ENCODE measurements around the gene IL3. TPM values are rescaled to one million over a fixed set of nuclear protein-coding genes. Genes with fewer than 3 reads are reported as not detected.
"Not testable (repeated sequence)": the region's sequence is repeated elsewhere in the genome, so short reads cannot be mapped to it uniquely, and the experiment has no call there.

Gene IL3
- total RNA-seq, 1 donor from 2014 or later: not detected

DNA sequence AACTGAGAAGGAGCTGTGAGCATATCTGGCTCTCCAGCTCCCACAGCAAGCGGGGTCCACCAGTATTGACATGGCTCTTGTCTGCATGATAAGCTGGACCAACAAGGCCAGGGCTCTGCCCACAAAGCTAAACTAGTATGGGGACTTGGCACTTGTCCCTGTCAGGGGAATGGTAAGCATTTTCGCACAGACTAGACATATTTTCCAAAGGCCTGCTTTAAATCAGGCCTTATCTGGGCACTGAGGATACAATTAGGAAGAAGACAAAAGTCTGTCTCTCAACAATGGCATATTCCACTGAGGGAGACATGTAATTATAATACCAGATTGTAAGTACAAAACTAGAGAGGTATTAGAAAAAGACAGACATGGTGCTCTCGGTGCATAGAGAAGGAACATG lies 45.2 kb downstream of the IL3 start:
- Mint-ChIP-seq H3K36me3 (no peaks in the 10 kb centered on the region), H3K9me3 (peaks cover 2% of the 10 kb centered on the region), H3K27me3 (ENCODE audit: insufficient read depth, low read depth) (peaks cover 2% of the 10 kb centered on the region), H3K4me3 (no peak overlapping the region), H3K4me1 (no peaks in the 10 kb centered on the region), H3K27ac (no peak overlapping the region)
- H3K27ac ChIP-seq: no peak overlapping the region
- H3K36me3 ChIP-seq: no peaks in the 10 kb centered on the region
- no peak overlapping the region for H3K4me2 ChIP-seq
- H4K20me1 ChIP-seq (ENCODE audit: low read depth): no peaks in the 10 kb centered on the region
- H3K4me1 ChIP-seq: no peaks in the 10 kb centered on the region
- DNase-seq (ENCODE audit: low spot score): no peak
- no peaks in the 10 kb centered on the region for H3K27me3 ChIP-seq
- no peaks in the 10 kb centered on the region for H3K9me3 ChIP-seq (ENCODE audit: low read depth)
- H3K9ac ChIP-seq: no peak overlapping the region
- no peaks in the 10 kb centered on the region for H3K79me2 ChIP-seq (ENCODE audit: low read depth)
- no peaks in the 10 kb centered on the region for H3F3A ChIP-seq (ENCODE audit: low read depth)
- no peak overlapping the region for H3K4me3 ChIP-seq
- H2AFZ ChIP-seq (replicated peaks): no peak overlapping the region
- TF ChIP-seq EZH2phosphoT487 (IDR thresholded peaks at IDR 0.05): no peak
- TF ChIP-seq EZH2 (IDR thresholded peaks at IDR 0.05): no peak
- TF ChIP-seq, protein P1, sequence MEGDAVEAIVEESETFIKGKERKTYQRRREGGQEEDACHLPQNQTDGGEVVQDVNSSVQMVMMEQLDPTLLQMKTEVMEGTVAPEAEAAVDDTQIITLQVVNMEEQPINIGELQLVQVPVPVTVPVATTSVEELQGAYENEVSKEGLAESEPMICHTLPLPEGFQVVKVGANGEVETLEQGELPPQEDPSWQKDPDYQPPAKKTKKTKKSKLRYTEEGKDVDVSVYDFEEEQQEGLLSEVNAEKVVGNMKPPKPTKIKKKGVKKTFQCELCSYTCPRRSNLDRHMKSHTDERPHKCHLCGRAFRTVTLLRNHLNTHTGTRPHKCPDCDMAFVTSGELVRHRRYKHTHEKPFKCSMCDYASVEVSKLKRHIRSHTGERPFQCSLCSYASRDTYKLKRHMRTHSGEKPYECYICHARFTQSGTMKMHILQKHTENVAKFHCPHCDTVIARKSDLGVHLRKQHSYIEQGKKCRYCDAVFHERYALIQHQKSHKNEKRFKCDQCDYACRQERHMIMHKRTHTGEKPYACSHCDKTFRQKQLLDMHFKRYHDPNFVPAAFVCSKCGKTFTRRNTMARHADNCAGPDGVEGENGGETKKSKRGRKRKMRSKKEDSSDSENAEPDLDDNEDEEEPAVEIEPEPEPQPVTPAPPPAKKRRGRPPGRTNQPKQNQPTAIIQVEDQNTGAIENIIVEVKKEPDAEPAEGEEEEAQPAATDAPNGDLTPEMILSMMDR (IDR thresholded peaks at IDR 0.05): no peak

DNA sequence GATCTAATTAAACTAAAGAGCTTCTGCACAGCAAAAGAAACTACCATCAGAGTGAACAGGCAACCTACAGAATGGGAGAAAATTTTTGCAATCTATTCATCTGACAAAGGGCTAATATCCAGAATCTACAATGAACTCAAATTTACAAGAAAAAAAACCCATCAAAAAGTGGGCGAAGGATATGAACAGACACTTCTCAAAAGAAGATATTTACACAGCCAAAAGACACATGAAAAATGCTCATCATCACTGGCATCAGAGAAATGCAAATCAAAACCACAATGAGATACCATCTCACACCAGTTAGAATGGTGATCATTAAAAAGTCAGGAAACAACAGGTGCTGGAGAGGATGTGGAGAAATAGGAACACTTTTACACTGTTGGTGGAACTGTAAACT lies 48.0 kb downstream of the IL3 start:
- not testable (repeated sequence) for H3K36me3 ChIP-seq; H3K4me2 ChIP-seq; H4K20me1 ChIP-seq (ENCODE audit: low read depth); H3K9me3 ChIP-seq (ENCODE audit: low read depth); DNase-seq (ENCODE audit: low spot score); H3K9ac ChIP-seq; H3K4me3 ChIP-seq; H3K79me2 ChIP-seq (ENCODE audit: low read depth); H3K27me3 ChIP-seq; H3K9me3 Mint-ChIP-seq; H3K27ac ChIP-seq; H3K27me3 Mint-ChIP-seq (ENCODE audit: insufficient read depth, low read depth); H3F3A ChIP-seq (ENCODE audit: low read depth); H3K4me1 ChIP-seq; H3K36me3 Mint-ChIP-seq; H2AFZ ChIP-seq (replicated peaks); H3K27ac Mint-ChIP-seq; H3K4me3 Mint-ChIP-seq; H3K4me1 Mint-ChIP-seq

DNA sequence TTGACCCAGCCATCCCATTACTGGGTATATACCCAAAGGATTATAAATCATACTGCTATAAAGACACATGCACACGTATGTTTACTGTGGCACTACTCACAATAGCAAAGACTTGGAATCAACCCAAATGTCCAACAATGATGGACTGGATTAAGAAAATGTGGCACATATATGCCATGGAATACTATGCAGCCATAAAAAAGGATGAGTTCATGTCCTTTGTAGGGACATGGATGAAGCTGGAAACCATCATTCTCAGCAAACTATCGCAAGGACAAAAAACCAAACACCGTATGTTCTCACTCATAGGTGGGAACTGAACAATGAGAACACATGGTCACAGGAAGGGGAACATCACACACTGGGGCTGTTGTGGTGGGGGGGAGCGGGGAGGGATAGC lies 48.5 kb downstream of the IL3 start:
- not testable (repeated sequence) for H3K4me3 Mint-ChIP-seq

DNA sequence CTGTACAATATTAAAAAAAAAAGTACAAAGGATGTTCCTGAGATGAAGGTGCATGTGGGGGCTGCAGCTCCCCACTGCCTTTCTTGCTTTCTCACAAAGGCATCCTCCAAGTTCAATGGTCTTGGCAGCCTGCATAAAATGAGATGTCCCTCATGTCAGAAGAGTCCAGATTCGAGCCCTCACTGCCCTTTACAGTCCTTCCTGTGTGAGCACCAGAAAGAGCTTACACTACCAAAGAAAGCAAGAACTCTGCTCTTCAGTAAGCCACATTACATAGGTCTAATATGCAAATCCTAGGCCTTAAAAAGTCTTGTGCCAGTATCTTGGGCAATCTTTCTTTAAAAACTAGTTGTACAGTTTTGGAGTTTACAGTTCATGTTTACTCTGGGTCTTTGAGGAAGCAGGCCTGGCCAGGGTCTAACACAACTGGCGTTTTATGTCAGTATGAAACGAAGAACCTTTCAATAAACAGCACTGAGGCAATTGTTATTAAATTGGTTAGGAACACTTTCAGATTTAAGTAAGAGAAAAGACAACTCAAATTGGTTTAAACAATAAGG lies 49.1 kb downstream of the IL3 start:
- Histone ChIP-seq H3K9ac (no peak overlapping the region), H3K9me3 (ENCODE audit: low read depth) (no peaks in the 10 kb centered on the region), H3K36me3 (no peaks in the 10 kb centered on the region), H3K27me3 (no peaks in the 10 kb centered on the region), H3K4me2 (no peak overlapping the region), H3K4me3 (no peak overlapping the region), H4K20me1 (ENCODE audit: low read depth) (no peaks in the 10 kb centered on the region), H2AFZ (replicated peaks) (no peak overlapping the region), H3K27ac (no peak overlapping the region), H3F3A (ENCODE audit: low read depth) (no peaks in the 10 kb centered on the region), H3K4me1 (no peaks in the 10 kb centered on the region), H3K79me2 (ENCODE audit: low read depth) (no peaks in the 10 kb centered on the region)
- TF ChIP-seq EZH2 (IDR thresholded peaks at IDR 0.05) (no peak), EZH2phosphoT487 (IDR thresholded peaks at IDR 0.05) (no peak)
- TF ChIP-seq, protein P1 (IDR thresholded peaks at IDR 0.05): no peak
- no peak for DNase-seq (ENCODE audit: low spot score)
- H3K4me3 Mint-ChIP-seq: no peak overlapping the region
- H3K27me3 Mint-ChIP-seq (ENCODE audit: insufficient read depth, low read depth): peaks cover 6% of the 10 kb centered on the region
- H3K9me3 Mint-ChIP-seq: peaks cover 2% of the 10 kb centered on the region
- H3K27ac Mint-ChIP-seq: no peak overlapping the region
- H3K36me3 Mint-ChIP-seq: no peaks in the 10 kb centered on the region
- H3K4me1 Mint-ChIP-seq: no peaks in the 10 kb centered on the region

More for the DNA sequence above, 48.5 kb downstream of the IL3 start:
- not testable (repeated sequence) for H3K4me3 ChIP-seq; H3K36me3 Mint-ChIP-seq; H2AFZ ChIP-seq (replicated peaks); H3K9ac ChIP-seq; H3K27me3 Mint-ChIP-seq (ENCODE audit: insufficient read depth, low read depth); H3K4me1 ChIP-seq; H3K9me3 Mint-ChIP-seq; H3K27ac ChIP-seq; H3F3A ChIP-seq (ENCODE audit: low read depth); H3K9me3 ChIP-seq (ENCODE audit: low read depth); H4K20me1 ChIP-seq (ENCODE audit: low read depth); H3K4me2 ChIP-seq; H3K27me3 ChIP-seq; H3K36me3 ChIP-seq; DNase-seq (ENCODE audit: low spot score); H3K4me1 Mint-ChIP-seq; H3K27ac Mint-ChIP-seq; H3K79me2 ChIP-seq (ENCODE audit: low read depth)
